BLaER1 (cell line): ENCODE results near the gene VANGL1.

Experiments used
- H3K27ac ChIP-seq: shearing (Covaris generic); formaldehyde crosslinking; 2 replicates; pipeline ENCODE4 v1.8.1; 2022
- H3K27me3 ChIP-seq: shearing (Covaris generic); formaldehyde crosslinking; 2 replicates; pipeline ENCODE4 v1.8.1; 2022
- H3K36me3 ChIP-seq: shearing (Covaris generic); formaldehyde crosslinking; 2 replicates; pipeline ENCODE4 v1.8.1; 2022
- H3K4me1 ChIP-seq: shearing (Covaris generic); formaldehyde crosslinking; 2 replicates; pipeline ENCODE4 v1.8.1; 2022
- H3K4me2 ChIP-seq: shearing (Covaris generic); formaldehyde crosslinking; 2 replicates; pipeline ENCODE4 v1.8.1; 2022
- H3K4me3 ChIP-seq: shearing (Covaris generic); formaldehyde crosslinking; 2 replicates; pipeline ENCODE4 v1.8.1; 2022
- H3K9ac ChIP-seq: shearing (Covaris generic); formaldehyde crosslinking; 2 replicates; pipeline ENCODE4 v1.8.1; 2022
- H3K9me3 ChIP-seq: shearing (Covaris generic); formaldehyde crosslinking; 2 replicates; pipeline ENCODE4 v1.8.1; 2022
- H4K20me1 ChIP-seq: shearing (Covaris generic); formaldehyde crosslinking; 2 replicates; pipeline ENCODE4 v1.8.1; 2022
- Cebpa-rat ChIP-seq: shearing (Covaris generic); IDR thresholded peaks from 2 replicates; pipeline ENCODE4 v1.8.1; 2022

Gene VANGL1

DNA sequence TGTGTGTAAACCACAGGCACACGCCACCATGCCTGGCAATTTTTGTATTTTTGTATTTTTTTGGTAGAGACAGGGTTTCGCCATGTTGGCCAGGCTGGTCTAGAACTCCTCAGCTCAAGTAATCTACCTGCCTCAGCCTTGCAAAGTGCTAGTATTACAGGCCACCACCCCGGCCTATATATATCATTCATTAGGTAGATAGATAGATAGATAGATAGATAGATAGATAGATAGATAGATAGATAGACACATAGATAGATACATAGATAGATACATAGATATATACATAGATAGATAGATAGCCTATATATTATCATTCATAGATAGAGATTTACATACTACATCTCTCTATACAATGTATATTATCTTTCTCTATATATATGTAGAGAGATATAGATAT, 46.0 kb downstream of the VANGL1 start:
- no peaks in the 10 kb centered on the region for H3K9me3 ChIP-seq
- no peak for TF ChIP-seq Cebpa-rat
- H3K4me2 ChIP-seq: no peak overlapping the region
- H3K36me3 ChIP-seq: peaks cover 67% of the 10 kb centered on the region
- no peak overlapping the region for H3K4me3 ChIP-seq
- H4K20me1 ChIP-seq: no peaks in the 10 kb centered on the region
- no peaks in the 10 kb centered on the region for H3K27me3 ChIP-seq
- no peaks in the 10 kb centered on the region for H3K4me1 ChIP-seq
- H3K27ac ChIP-seq: no peak overlapping the region
- H3K9ac ChIP-seq: no peak overlapping the region

DNA sequence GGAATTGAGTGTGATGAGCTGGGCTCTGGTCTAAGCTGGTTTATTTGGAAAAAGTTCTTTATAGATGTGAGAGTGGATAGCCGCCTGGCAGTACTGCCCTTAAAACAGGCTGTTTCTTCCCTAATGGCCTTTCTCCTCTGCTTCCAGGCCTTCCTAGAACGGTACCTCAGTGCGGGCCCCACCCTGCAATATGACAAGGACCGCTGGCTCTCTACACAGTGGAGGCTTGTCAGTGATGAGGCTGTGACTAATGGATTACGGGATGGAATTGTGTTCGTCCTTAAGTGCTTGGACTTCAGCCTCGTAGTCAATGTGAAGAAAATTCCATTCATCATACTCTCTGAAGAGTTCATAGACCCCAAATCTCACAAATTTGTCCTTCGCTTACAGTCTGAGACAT, 49.2 kb downstream of the VANGL1 start:
- Histone ChIP-seq H3K4me2 (no peak overlapping the region), H4K20me1 (no peaks in the 10 kb centered on the region), H3K27ac (no peak overlapping the region), H3K4me1 (no peaks in the 10 kb centered on the region), H3K9ac (no peak overlapping the region), H3K9me3 (no peaks in the 10 kb centered on the region), H3K27me3 (no peaks in the 10 kb centered on the region), H3K36me3 (peaks cover 40% of the 10 kb centered on the region), H3K4me3 (no peak overlapping the region)
- TF ChIP-seq Cebpa-rat: no peak

DNA sequence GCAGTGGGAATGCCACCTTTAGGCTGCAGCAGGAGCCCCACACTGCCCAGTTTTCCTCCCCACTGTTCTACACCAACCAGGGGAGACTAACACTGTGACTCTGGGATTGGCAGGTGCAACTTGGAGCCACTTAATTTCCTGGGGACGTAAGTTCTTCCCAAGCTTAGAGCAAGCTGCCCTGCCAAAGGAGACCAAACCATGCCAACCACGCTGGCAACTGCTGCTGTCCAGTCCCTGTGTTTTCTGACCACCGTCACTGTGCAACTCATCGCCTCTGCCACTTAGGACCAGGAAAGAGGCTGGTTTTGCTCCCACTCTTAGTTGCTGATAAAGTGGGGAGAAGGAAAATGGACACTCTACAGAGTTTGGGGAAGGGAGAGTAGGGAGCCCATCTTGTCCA, 50.5 kb downstream of the VANGL1 start:
- no peak for TF ChIP-seq Cebpa-rat
- Histone ChIP-seq H3K9me3 (no peaks in the 10 kb centered on the region), H3K4me1 (no peaks in the 10 kb centered on the region), H3K4me2 (no peak overlapping the region), H3K27me3 (no peaks in the 10 kb centered on the region), H3K36me3 (peaks cover 40% of the 10 kb centered on the region), H3K9ac (no peak overlapping the region), H4K20me1 (no peaks in the 10 kb centered on the region), H3K4me3 (no peak overlapping the region), H3K27ac (no peak overlapping the region)

DNA sequence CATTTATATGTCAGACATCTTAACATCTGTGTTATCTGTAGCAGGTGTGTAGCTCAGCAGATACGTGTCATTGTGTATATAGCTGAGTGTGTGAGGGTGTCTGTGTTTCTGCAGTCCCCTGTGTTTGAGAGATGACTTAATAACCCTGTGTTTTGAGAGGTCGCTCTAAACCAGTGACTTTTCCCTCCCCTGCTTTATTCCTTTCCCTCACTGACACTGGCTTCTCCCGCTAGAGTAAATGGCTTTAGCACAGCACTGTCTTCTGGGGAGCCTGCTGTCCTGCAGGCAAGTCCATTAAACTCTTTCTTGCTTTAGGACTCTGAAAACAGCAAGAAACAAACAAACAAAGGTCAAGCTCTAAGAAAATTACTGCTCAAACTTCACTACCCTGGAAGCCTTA, 53.0 kb downstream of the VANGL1 start:
- Histone ChIP-seq H3K9ac (no peak overlapping the region), H3K9me3 (no peaks in the 10 kb centered on the region), H3K4me3 (no peak overlapping the region), H3K4me1 (peaks cover 8% of the 10 kb centered on the region), H3K4me2 (no peak overlapping the region), H3K27ac (no peak overlapping the region), H3K27me3 (no peaks in the 10 kb centered on the region), H4K20me1 (no peaks in the 10 kb centered on the region), H3K36me3 (peaks cover 32% of the 10 kb centered on the region)
- TF ChIP-seq Cebpa-rat: no peak

DNA sequence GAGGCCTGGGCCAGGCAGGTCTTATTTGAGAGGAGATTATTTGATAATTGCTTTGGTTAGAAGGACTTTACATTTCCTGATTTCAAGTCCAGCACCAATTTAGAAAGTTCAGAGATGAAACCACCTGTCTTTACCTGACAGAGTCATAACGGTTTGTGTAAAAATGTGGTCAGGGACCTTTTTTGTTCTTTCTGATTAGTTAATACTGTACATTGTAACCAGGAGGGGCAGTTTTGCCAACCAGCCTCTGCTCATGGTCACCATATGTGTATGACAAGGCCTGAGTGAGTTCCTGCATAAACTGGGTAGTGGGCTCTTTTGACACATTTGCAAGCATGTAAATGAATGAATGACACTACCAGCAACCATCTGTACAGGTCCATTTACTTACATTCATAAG, 55.8 kb downstream of the VANGL1 start:
- H3K4me3 ChIP-seq: no peak overlapping the region
- H3K9ac ChIP-seq: no peak overlapping the region
- no peak for TF ChIP-seq Cebpa-rat
- no peaks in the 10 kb centered on the region for H3K9me3 ChIP-seq
- H3K27ac ChIP-seq: no peak overlapping the region
- no peaks in the 10 kb centered on the region for H4K20me1 ChIP-seq
- H3K4me2 ChIP-seq: no peak overlapping the region
- H3K27me3 ChIP-seq: no peaks in the 10 kb centered on the region
- peaks cover 5% of the 10 kb centered on the region; the same call in 1 of the 2 replicates for H3K36me3 ChIP-seq
- H3K4me1 ChIP-seq: peaks cover 8% of the 10 kb centered on the region

DNA sequence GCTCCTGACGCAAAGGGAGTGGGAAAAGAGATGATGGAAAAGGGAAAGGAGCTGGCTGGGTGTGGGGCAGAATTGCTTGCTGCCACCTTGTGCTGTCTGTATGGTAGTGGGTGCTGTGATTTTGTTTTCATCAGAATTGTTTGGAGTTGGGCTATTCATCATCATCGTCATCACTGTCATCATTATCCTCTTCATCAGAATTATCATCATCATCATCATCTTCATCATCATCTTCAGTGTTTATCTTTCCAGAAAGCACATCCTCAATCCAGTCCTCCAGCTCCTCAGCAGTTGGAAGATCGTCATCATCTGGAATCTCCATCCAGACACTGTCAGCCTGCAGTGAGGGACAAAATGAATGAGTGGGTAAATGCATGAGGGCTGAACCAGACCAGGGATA, 59.3 kb downstream of the VANGL1 start:
- no peak overlapping the region for H3K9ac ChIP-seq
- H3K4me2 ChIP-seq: no peak overlapping the region
- H4K20me1 ChIP-seq: no peaks in the 10 kb centered on the region
- H3K36me3 ChIP-seq: no peaks in the 10 kb centered on the region
- H3K9me3 ChIP-seq: no peaks in the 10 kb centered on the region
- H3K4me3 ChIP-seq: no peak overlapping the region
- TF ChIP-seq Cebpa-rat: no peak
- no peak overlapping the region for H3K27ac ChIP-seq
- peaks cover 8% of the 10 kb centered on the region for H3K4me1 ChIP-seq
- H3K27me3 ChIP-seq: no peaks in the 10 kb centered on the region

DNA sequence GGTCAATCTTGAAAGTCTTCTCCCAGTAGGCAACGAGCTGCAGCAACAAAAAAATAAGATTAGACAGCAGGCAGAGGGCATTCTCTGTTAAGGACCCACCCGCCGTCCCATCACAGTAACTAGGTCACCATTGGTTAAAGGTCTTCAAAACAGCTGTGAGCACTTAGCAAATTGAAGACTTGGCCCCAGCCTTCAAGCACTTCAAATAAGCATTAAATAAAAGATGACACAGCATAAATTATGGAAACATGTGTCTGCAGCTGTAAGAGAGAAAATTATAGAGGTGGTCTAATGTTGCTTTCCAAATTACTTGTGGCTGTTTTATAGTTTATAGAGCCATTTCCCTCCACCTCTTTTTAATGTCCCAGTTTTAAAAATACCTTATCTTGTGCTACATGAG, 61.2 kb downstream of the VANGL1 start:
- Histone ChIP-seq H3K27ac (no peak overlapping the region), H3K9ac (no peak overlapping the region), H4K20me1 (no peaks in the 10 kb centered on the region), H3K4me2 (no peak overlapping the region), H3K36me3 (no peaks in the 10 kb centered on the region), H3K27me3 (no peaks in the 10 kb centered on the region), H3K4me3 (no peak overlapping the region), H3K4me1 (peaks cover 8% of the 10 kb centered on the region), H3K9me3 (no peaks in the 10 kb centered on the region)
- TF ChIP-seq Cebpa-rat: no peak

DNA sequence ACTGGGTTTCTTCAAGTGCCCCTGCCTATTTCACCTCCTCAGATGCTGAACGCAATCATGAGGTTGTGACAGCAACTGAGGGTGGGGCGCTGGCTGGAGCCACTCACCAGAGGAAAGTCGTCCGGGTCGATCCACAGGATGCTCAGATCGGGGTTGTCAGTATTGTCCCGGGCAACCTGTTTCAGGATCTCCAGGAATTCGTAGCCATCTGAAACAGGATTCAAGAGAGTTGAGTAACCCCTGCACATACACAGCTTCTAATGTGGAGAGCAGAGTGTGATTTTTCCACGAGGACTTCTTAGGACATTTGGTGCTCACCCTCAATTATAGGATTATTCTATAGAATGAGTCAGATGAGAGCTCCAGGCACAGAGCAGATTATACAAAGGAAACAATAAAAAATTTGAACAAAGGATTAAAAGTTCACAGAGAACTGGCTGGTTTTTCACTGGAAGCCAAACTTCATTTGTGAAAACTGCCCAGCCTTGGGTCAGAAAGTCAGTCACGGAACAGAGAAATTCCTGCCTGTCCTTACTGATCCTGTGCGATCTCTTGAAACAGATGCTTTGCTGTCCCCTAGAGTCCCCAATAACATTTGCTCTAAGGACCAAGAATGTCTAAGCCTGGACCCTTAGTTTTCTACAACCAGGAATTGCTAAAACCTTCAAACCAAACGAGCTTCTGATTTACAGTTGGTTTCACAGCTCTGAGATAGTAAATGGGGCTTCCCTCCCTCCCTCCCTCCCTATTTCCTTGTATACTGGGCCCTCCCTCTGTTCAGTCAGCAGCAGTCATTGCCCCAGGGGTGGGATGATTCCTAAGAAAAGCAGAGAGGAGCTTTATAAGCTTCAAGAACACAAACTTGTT, 63.5 kb downstream of the VANGL1 start:
- no peaks in the 10 kb centered on the region for H3K4me1 ChIP-seq
- H3K27me3 ChIP-seq: no peaks in the 10 kb centered on the region
- no peak overlapping the region for H3K9ac ChIP-seq
- no peaks in the 10 kb centered on the region for H4K20me1 ChIP-seq
- H3K4me3 ChIP-seq: no peak overlapping the region
- H3K9me3 ChIP-seq: no peaks in the 10 kb centered on the region
- H3K4me2 ChIP-seq: no peak overlapping the region
- H3K27ac ChIP-seq: no peak overlapping the region
- no peak for TF ChIP-seq Cebpa-rat
- no peaks in the 10 kb centered on the region for H3K36me3 ChIP-seq

DNA sequence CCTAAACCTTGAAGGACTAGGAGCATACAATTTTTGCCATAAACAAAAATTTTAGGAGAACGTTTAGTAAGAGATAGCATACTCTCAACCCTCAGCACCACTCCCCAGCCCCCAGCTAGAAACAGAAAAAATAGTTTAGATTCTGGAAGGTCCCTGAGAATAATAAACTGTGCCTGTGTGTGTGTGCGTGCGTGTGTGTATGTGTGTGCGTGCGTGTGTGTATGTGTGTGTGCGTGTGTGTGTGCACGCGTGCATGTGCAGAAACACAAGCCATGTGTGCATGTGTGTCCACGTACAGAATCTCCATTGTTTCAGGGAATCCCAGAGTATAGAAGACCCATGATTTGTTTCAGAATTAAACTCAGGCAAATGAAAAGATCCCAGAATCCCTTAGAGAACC, 64.2 kb downstream of the VANGL1 start:
- no peak overlapping the region for H3K4me3 ChIP-seq
- no peaks in the 10 kb centered on the region for H3K36me3 ChIP-seq
- H4K20me1 ChIP-seq: no peaks in the 10 kb centered on the region
- H3K9me3 ChIP-seq: no peaks in the 10 kb centered on the region
- no peak overlapping the region for H3K4me2 ChIP-seq
- no peak overlapping the region for H3K9ac ChIP-seq
- no peaks in the 10 kb centered on the region for H3K4me1 ChIP-seq
- no peak for TF ChIP-seq Cebpa-rat
- no peaks in the 10 kb centered on the region for H3K27me3 ChIP-seq
- no peak overlapping the region for H3K27ac ChIP-seq

DNA sequence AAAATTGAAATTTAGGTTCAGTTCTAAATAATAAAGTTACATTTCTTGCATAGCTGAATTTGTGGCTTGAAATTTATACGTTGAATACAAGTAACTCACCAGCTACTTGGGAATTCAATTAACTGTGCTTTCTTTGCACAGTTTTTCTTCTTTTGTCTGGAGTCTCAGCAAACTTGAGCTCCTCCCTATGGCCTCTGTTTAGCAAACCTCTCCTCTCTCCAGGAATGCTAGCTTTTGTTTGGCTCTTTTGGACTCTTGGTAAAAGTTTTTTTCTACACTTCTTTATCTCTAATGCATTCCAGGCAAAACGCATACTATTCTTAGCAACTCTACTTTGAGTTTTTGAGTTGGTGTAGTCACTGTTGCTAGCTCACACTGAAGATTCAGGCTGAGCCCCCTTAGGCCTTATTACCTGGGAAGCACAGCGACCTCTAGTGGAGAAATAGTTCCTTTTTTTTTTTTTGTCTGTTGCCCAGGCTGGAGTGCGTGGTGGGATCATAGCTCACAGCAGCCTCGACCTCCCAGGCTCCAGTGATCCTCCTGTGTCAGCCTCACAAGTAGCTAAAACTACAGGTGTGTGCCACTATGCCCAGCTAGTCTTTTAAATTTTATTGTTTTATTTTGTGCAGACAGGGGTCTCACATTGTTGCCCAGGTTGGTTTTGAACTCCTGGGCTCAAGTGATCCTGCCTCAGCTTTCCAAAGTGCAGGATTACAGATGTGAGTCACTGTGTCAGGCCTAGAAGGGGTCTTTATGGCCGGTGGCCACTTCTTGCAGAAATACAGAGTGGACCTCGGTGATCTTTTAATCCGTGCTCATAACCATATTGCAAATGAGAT, 65.0 kb downstream of the VANGL1 start:
- no peaks in the 10 kb centered on the region for H3K27me3 ChIP-seq
- no peaks in the 10 kb centered on the region for H4K20me1 ChIP-seq
- H3K4me1 ChIP-seq: no peaks in the 10 kb centered on the region
- H3K36me3 ChIP-seq: no peaks in the 10 kb centered on the region
- H3K27ac ChIP-seq: no peak overlapping the region
- no peaks in the 10 kb centered on the region for H3K9me3 ChIP-seq
- no peak overlapping the region for H3K4me3 ChIP-seq
- TF ChIP-seq Cebpa-rat: no peak
- H3K9ac ChIP-seq: no peak overlapping the region
- no peak overlapping the region for H3K4me2 ChIP-seq
